Fibroblast of the aortic adventitia (primary cell): ENCODE data around the gene CHST4. TPM values are rescaled to one million over a fixed set of nuclear protein-coding genes. Genes with fewer than 3 reads are reported as not detected.
"Not testable (repeated sequence)": the region's sequence is repeated elsewhere in the genome, so short reads cannot be mapped to it uniquely, and the experiment has no call there.

Source experiments
- DNase-seq: peaks from one replicate; pipeline ENCODE4 v3.0.0-alpha.2; 2010; ENCODE audit warnings: low read depth
- H3K4me3 ChIP-seq: 2 replicates; pipeline ENCODE4 v1.5.1; 2011; ENCODE audit warnings: low read depth, mild to moderate bottlenecking, control low read depth, low read length, moderate library complexity
- CTCF ChIP-seq: IDR thresholded peaks from 2 replicates; pipeline ENCODE4 v1.5.1; 2011; ENCODE audit warnings: mild to moderate bottlenecking, low read length, control low read depth, inconsistent platforms; ENCODE audit not compliant: insufficient read depth
- small RNA-seq: library from RNA; depleted of rRNA; stranded (forward); fragments of <200 nt; gene quantifications from one replicate; pipeline ENCODE3, GENCODE V24; 2012
- total RNA-seq: library from RNA; depleted of rRNA; stranded (reverse); fragments of >200 nt; gene quantifications from 2 replicates; pipeline ENCODE4 v1.2.3, GENCODE V29; 2012; ENCODE audit warnings: low replicate concordance

CHST4 gene
- total RNA-seq, 1 donor = not detected

DNA sequence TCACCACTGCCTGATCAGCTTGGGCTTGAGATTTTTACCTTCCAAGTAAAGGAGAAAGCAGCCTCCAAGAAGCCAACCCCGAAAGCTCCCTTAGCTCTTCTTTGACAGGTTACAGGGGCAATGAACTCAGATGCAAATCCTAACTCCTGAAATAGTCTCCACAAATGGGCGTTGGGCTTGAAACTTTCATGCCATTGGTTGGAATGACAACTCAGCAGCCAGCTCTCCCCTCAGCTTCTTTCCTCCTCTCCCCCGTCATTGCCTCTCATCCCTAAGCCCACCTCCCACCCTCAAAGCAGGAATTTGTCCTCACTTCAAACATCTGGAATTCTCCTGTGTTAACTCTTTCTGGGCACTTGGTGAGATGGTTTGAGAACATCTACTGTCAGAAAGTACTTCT, 50.7 kb downstream of the CHST4 start, which contains the start of gene TAT:
Gene TAT (minus strand): TSS at position 122 of the 400 bp plus-strand sequence. CDS start 677 bp downstream, outside the sequence.
- no peak for TF ChIP-seq CTCF
- no peak for DNase-seq
- H3K4me3 ChIP-seq = no peak within 1 kb of the TSS

DNA sequence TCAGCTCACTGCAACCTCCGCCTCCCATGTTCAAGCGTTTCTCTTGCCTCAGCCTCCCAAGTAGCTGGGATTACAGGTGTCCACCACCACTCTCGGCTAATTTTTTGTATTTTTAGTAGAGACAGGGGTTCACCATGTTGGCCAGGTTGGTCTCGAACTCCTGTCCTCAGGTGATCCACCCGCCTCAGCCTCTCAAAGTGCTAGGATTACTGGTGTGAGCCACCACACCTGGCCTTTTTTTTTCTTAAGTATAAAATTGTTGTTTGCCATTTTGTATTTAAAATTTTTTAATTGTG, 56.3 kb downstream of the CHST4 start:
- DNase-seq, H3K4me3 ChIP-seq: not testable (repeated sequence)

GRCh38 chr16:71584543-71585317, 58.5 kb downstream of the CHST4 start:
- no peak overlapping the region for H3K4me3 ChIP-seq
- TF ChIP-seq CTCF = no peak
- no peak for DNase-seq

DNA sequence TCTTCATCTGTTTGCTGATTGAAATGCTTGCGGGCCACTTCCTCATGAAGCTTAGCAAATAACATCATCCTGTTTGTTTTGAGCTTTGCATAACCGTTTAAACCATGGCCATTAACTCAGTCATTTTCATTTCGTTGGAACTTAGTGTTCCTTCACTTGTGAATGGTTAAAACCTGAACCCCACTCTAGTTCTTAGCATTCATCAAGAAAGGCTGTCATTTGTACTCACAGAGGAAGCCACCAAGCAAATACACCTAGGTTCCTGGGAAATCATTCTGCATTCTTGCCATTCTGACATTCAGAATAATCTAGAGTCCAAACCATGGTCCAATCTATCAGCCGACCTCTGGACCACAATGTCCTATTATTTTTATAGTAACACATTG, 59.1 kb downstream of the CHST4 start:
- TF ChIP-seq CTCF = no peak
- H3K4me3 ChIP-seq = no peak overlapping the region
- DNase-seq = no peak

Small RNAs within 50 kb of the gene (small RNA-seq; reads per million reads assigned to genes)
- not detected for gene RNU6-1061P

Other genes with a start within 250 kb of the CHST4 start
- gene CMTR2, start 237.0 kb upstream of the CHST4 start, total RNA-seq = 17.3 and 32.1 TPM in 2 replicates
- gene CALB2, start 167.7 kb upstream of the CHST4 start, total RNA-seq = 0.36 TPM in 1 of 2 replicates, not detected in the other
- not detected in 2 replicates for gene TLE7, start 84.4 kb upstream of the CHST4 start, total RNA-seq
- gene ZNF23, start 64.2 kb upstream of the CHST4 start, total RNA-seq = 8.9 and 11.1 TPM in 2 replicates
- 3.5 and 14.7 TPM in 2 replicates for gene ZNF19, start 37.1 kb upstream of the CHST4 start, total RNA-seq
- gene TAT, start 50.7 kb downstream of the CHST4 start, total RNA-seq = not detected in 2 replicates
- gene MARVELD3, start 99.8 kb downstream of the CHST4 start, total RNA-seq = not detected in 2 replicates
- 7.8 and 9.8 TPM in 2 replicates for gene PHLPP2, start 198.3 kb downstream of the CHST4 start, total RNA-seq